GM19463 (cell line): ENCODE results near the gene JRKL.
A peak's percentile ranks its signal among the peaks of the same experiment; 100 is the strongest.
"Not testable (repeated sequence)": the region's sequence is repeated elsewhere in the genome, so short reads cannot be mapped to it uniquely, and the experiment has no call there.

Experiments
- ATAC-seq: cut with Tn5 transposase; IDR thresholded peaks from one replicate; pipeline ENCODE4 v1.9.1; 2021; ENCODE audit warnings: mild to moderate bottlenecking, moderate library complexity; ENCODE audit not compliant: unreplicated experiment

JRKL gene

DNA sequence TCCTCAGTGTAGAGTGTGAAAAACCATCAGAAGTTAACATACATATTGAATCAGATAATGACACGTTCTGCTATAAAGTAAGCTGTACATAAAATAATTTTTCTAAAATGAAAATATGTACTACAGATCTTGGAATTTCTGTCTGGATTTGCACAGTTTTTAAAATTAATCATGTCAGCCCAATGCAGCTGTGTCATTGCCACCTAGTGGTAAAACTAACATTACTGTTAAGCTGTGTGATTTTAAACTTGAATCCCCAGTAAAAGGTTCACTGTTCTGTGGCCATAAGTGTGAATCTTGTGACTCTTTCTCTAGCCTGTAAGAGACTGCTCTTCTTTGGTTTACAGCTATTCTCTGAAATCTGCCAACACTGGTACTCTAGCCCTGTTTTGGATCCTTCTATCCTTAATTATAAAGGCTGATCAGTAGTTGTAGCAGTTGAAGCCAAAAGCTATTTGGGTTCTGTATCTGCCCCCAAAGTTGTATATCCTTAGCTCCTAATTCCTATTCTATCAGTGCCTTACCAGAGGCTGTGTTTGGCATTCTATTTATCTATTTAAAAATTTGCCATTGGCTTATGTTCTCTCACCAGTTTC, 4.0 kb downstream of the JRKL start:
- ATAC-seq = no peak

GRCh38 chr11:96394773-96395172, 5.0 kb downstream of the JRKL start:
- no peak for ATAC-seq

DNA sequence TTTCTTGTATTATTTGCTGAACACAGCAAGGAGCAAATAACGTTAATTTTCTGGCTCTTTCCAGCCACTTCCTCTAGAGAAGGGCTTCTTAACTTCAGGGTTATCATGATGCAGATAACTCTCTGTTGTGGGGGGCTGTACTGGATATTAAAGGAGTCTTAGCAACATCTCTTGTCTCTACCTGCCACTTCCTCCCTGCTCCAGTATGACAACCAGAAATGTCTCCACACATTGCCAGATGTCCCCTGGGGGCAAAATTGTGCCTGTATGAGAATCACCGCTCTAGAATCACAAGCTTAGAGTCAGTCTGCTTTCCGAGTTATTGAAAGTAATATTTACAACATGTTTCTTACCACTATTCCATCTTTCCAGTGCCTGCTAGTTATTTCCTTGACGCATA, 6.8 kb downstream of the JRKL start:
- no peak for ATAC-seq

DNA sequence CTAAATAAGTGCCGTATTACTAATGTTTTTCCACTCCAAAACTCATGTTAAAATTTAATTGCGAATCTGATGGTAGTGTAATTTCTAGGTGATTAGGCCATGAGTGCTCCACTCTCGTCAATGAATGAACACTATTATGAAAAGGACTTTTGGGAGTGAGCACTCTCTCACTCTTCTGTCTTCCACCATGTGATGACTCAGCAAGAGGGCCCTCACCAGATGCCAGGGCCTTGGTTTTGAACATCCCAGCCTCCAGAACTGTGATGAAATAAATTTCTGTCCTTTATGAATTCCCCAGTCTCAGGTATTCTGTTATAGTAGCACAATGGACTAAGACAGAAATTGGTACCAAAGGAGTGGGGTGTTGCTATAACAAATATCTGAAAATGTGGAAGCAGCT, 8.1 kb downstream of the JRKL start:
- ATAC-seq = no peak

GRCh38 chr11:96400697-96401096, 10.9 kb downstream of the JRKL start:
- no peak for ATAC-seq

- ATAC-seq = not testable (repeated sequence)
Measured at GRCh38 chr11:96411412-96411811, 21.6 kb downstream of the JRKL start.

GRCh38 chr11:96412761-96413381, 23.1 kb downstream of the JRKL start:
- peak; percentile 79 for ATAC-seq

DNA sequence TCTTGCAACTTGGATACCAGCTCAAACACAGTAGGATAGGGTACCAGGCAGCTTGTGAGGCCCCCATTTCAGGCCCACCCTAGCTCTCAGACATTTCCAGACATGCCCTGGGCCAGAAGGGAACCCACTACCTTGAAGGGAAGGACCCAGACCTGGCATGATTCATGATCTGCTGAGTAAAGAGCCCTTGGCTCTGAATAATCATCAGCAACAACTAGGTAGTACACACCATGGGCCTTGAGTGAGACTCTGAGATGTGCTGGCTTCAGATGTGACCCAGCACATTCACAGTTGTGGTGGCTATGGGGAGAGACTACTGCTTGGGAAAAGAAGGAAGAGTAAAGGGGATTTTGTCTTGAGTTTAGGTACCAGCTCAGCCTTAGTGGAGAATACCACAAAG, 23.6 kb downstream of the JRKL start:
- ATAC-seq = peak; percentile 16

GRCh38 chr11:96424693-96425092, 34.9 kb downstream of the JRKL start:
- no peak for ATAC-seq

GRCh38 chr11:96430668-96431067, 40.9 kb downstream of the JRKL start:
- no peak for ATAC-seq

DNA sequence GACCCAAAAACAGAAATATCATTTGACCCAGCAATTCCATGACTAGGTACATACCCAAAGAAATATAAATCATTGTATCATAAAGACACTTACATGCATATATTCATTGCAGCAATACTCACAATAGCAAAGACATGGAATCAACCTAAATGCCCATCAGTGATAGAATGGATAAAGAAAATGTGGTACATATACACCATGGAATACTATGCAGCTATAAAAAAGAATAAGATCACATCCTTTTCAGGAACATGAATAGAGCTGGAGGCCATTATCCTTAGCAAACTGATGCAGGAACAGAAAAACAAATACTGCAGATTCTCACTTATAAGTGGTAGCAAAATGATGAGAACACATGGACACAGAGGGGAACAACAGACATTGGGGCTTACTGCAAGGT, 42.8 kb downstream of the JRKL start:
- not testable (repeated sequence) for ATAC-seq
